Hematopoietic multipotent progenitor cell treated with erythropoietin and hydrocortisone succinate and interleukin-3 and kit ligand, for 15 days (in vitro differentiated cells): Measurements from ENCODE around the gene CDK15.

Experiments used
- DNase-seq: peaks from one replicate; pipeline ENCODE4 v3.0.0-alpha.2; 2015; ENCODE audit warnings: low spot score

CDK15 gene

GRCh38 chr2:201938156-201938775 is 131.9 kb downstream of the CDK15 start:
- no peak for DNase-seq

GRCh38 chr2:201938781-201939180 is 132.4 kb downstream of the CDK15 start:
- DNase-seq, result no peak

GRCh38 chr2:201939453-201939941 is 133.2 kb downstream of the CDK15 start:
- no peak for DNase-seq

- no peak for DNase-seq
Measured at GRCh38 chr2:201942531-201942930, 136.2 kb downstream of the CDK15 start.
